IMR-90 (cell line): ENCODE data around the gene AUTS2.

ENCODE experiments used
- BHLHE40 ChIP-seq: fragments of 150-350 bp; IDR thresholded peaks from 2 replicates; pipeline ENCODE4 v1.6.1; 2016; ENCODE audit warnings: mild to moderate bottlenecking, low read depth, low read length
- CEBPB ChIP-seq: IDR thresholded peaks from 2 replicates; pipeline ENCODE4 v1.6.1; 2012; ENCODE audit warnings: low read depth, low read length, improper control_type of control experiment
- CHD1 ChIP-seq: IDR thresholded peaks from 2 replicates; pipeline ENCODE4 v1.6.1; 2012; ENCODE audit warnings: low read depth, low read length, improper control_type of control experiment
- CTCF ChIP-seq: conservative IDR thresholded peaks from 2 replicates; pipeline ENCODE4 v1.5.1; 2012; ENCODE audit warnings: mild to moderate bottlenecking, low read depth, low read length, improper control_type of control experiment
- MAFK ChIP-seq: IDR thresholded peaks from 2 replicates; pipeline ENCODE4 v1.6.1; 2012; ENCODE audit warnings: low read depth, low read length, improper control_type of control experiment
- MXI1 ChIP-seq: IDR thresholded peaks from 2 replicates; pipeline ENCODE4 v1.6.1; 2012; ENCODE audit warnings: low read depth, mild to moderate bottlenecking, low read length, moderate library complexity, borderline replicate concordance
- POLR2A ChIP-seq: IDR thresholded peaks from 2 replicates; pipeline ENCODE4 v1.6.1; 2012; ENCODE audit warnings: mild to moderate bottlenecking, low read depth, low read length
- RAD21 ChIP-seq: IDR thresholded peaks from 2 replicates; pipeline ENCODE4 v1.6.1; 2012; ENCODE audit warnings: low read length, improper control_type of control experiment
- RCOR1 ChIP-seq: IDR thresholded peaks from 2 replicates; pipeline ENCODE4 v1.6.1; 2012; ENCODE audit warnings: mild to moderate bottlenecking, low read length, improper control_type of control experiment; ENCODE audit not compliant: insufficient replicate concordance
- SMC3 ChIP-seq: fragments of 150-350 bp; IDR thresholded peaks from 2 replicates; pipeline ENCODE4 v1.6.1; 2016; ENCODE audit warnings: low read depth, mild to moderate bottlenecking, antibody characterized with exemption, low read length, moderate library complexity
- USF2 ChIP-seq: fragments of 150-350 bp; IDR thresholded peaks from 2 replicates; pipeline ENCODE4 v1.6.1; 2017; ENCODE audit warnings: mild to moderate bottlenecking, antibody characterized with exemption, low read length, low read depth

GRCh38 chr7:69612981-69613380 is 14.7 kb downstream of the AUTS2 start:
- TF ChIP-seq POLR2A (no peak), CTCF (no peak), RAD21 (no peak), CHD1 (no peak), USF2 (no peak), MAFK (no peak), RCOR1 (no peak), CEBPB (no peak), SMC3 (no peak), BHLHE40 (no peak), MXI1 (no peak)
